LNCAP (cell line): ENCODE measurements around the gene THAP12.

Source experiments
- TF ChIP-seq, protein P1 (sequence below): fragments of 450-650 bp; IDR thresholded peaks from 2 replicates; pipeline ENCODE4 v1.5.1; 2017; ENCODE audit warnings: mild to moderate bottlenecking

THAP12 gene

DNA sequence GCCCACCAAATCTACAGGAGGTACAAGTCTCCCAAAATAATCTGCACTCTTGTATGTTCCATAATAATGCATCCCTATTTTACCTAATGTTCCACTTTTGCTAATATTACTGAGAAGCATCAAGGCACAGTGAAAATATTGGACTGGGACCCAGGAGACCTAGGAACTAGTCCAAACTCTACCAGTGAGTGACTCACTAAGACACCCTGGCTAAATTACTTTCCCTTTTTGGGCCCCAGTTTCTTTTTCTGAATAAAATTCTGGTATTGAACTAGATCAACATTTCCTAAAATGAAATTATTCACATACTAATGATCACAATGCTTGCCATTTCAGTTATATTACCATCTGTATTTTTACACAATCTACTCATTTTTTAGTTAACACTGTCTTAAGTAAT is 19.6 kb downstream of the THAP12 start:
- TF ChIP-seq, protein P1, sequence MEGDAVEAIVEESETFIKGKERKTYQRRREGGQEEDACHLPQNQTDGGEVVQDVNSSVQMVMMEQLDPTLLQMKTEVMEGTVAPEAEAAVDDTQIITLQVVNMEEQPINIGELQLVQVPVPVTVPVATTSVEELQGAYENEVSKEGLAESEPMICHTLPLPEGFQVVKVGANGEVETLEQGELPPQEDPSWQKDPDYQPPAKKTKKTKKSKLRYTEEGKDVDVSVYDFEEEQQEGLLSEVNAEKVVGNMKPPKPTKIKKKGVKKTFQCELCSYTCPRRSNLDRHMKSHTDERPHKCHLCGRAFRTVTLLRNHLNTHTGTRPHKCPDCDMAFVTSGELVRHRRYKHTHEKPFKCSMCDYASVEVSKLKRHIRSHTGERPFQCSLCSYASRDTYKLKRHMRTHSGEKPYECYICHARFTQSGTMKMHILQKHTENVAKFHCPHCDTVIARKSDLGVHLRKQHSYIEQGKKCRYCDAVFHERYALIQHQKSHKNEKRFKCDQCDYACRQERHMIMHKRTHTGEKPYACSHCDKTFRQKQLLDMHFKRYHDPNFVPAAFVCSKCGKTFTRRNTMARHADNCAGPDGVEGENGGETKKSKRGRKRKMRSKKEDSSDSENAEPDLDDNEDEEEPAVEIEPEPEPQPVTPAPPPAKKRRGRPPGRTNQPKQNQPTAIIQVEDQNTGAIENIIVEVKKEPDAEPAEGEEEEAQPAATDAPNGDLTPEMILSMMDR = no peak

DNA sequence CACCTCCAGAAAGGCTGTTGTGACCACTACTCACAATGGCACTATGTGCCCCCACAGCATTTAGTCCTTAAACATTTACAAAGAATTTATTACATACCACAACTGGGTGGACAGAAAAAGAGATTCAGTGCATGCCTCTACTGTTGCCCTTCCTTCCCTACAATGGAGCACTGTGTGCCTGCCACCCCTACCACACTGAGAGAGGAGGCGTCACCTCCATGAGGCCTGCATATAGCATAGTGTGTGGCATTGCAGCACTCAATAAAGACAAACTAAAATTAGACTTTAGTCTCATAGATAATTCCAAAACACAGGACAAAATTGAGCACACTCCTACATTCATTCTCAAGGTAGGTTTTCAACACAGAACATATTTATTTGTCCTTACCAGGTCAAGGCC is 25.8 kb downstream of the THAP12 start:
- TF ChIP-seq, protein P1 = no peak

DNA sequence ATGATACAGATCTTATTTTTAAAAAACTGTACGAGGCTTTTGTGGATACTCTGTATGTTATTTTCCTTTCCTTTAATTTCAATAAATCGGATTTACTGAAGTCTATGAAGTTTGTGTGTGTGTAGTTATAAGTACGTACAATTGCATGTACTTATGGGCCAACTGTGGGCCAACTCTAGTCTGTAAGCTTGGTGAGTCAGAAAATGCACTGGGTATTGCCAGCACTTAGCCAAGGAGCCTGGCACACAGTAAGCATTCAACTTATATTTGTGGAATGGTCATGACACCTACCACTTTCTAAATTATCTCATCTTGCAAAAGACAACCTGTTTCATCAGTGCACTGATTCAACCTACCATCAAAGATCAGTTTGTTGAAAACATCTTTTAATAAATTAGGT is 32.6 kb downstream of the THAP12 start:
- TF ChIP-seq, protein P1 = no peak

DNA sequence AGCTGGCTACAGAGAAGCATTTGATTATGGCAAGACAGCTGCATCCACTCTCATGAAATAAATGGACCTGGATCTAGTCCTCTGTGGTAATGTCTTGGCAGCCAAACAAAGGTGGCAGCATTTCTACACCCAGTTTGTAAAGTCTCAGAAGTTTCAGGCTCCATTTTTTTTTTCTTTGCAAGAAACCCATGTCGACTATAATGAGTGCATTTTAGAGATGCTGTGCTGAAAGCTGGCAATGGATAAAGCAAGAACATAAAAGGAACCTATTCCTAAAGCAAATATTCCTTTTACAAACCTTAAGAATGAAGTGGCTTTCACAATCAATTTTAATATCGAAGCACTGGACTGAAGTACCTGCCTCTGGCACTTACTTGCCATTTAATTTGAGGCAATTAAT is 33.5 kb downstream of the THAP12 start:
- TF ChIP-seq, protein P1 = no peak

DNA sequence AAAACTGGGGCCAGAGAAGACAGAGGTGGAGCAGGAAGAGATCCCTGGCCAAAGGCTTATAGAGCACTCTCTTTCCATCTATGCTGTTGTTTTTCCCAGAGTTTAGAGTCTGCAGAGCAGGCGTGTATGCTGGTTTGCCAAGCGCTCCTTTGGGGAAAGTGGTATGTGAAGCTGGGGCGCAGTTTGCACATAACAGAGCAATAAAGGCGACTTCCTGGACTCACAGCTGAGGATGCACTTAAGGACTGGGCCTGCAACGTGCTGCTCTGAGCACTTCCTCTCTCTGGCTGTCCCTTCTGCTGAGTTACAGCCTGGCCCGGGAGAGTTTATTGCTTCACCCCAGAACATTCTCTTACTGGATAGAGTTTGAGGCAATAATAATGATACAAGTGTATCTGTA is 41.7 kb downstream of the THAP12 start:
- TF ChIP-seq, protein P1 = no peak

DNA sequence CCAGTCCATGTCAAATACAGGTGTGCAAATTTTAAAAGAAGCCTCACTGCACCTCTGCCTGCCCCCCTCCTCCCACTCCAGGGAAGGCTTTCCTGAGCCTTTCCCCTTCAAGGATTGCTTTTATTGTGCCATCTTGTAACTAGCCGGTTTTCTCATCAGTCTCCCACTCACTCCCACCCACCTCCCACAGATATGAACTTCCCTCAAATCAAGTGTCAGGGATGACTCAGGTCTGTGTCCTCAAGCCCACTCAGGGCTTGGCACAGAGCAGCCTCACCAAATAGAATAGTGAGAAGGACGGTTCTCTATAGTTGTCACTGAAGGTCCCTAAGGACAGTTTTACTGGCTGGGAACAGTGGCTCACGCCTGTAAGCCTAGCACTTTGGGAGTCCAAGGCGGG is 43.0 kb downstream of the THAP12 start:
- TF ChIP-seq, protein P1 = no peak

DNA sequence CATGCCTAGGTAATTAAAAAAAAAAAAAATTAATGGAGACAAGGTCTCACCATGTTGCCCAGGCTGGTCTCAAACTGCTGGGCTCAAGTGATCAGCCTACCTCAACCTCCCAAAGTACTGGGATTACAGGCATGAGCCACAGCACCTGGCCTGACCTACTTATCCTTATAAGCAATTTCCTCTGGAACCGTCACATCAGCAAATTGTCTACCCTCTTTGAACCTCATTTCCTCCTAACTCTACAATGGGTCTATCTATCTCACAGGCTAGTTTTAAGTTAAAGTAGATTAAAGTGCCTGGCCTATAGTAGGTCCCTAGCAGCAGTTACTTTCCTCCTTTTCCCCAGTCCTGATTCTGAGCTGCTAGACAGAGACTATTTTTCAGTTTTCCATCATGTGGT is 43.5 kb downstream of the THAP12 start:
- TF ChIP-seq, protein P1 = no peak

DNA sequence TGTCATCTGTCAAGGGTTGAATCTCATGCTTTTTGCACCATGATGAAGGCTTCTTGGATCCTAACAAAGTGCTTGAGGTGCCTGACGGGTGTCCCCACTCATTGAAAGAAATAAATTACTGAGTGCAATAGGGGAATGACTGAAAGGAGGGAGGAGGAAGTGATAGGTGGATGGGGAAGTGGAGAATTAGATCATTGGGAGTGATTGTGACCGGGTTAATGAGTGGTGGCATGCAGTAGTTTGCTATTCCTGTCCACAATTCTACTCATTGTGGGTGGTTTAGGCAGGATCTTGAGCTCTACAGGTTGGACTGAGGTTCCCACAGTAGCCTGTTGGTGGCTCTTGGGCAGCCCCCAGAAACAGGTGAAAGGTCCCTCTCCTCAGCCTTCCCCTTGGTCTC is 44.3 kb downstream of the THAP12 start:
- TF ChIP-seq, protein P1 = no peak
